Vagina (tissue), 2 donors: Measurements from ENCODE around the gene ZNF561.

Experiments used
- CTCF ChIP-seq, 3 experiments: fragments of 450-650 bp in 2 of 3; fragments of 200-600 bp in 1 of 3; sonication (generic) in 1 of 3; IDR thresholded peaks; one replicate each; pipeline ENCODE4 v1.5.1; 2017 to 2019; ENCODE audit warnings: antibody characterized with exemption in 3 of 3, mild to moderate bottlenecking in 2 of 3, moderate library complexity in 2 of 3
- POLR2A ChIP-seq, 2 donors: fragments of 450-650 bp; IDR thresholded peaks; one replicate each; pipeline ENCODE4 v1.6.1; 2017; ENCODE audit warnings: antibody characterized with exemption in 2 of 2, mild to moderate bottlenecking in 2 of 2, moderate library complexity in 2 of 2

DNA sequence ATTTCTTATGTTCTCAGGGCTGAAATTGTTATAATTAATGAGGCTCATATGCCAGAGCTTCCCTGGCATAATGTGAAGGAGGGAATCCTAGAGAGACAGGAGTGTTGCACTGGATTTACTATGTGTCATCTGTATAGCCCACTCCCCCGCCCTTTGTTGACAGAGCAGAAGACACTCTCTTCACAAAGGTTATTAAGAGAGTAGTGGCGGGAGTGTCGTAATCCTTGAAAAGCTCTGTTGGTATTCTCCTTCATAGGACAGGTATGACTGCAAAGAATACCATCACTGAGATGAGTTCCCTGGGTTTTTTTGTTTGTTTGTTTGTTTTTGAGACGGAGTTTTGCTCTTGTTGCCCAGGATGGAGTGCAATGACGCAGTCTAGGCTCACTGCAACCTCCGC lies 50.8 kb downstream of the ZNF561 start:
- TF ChIP-seq POLR2A (IDR thresholded peaks at IDR 0.05) (no peak), CTCF (IDR thresholded peaks at IDR 0.05) (no peak)
